DOHH2 (cell line): ENCODE results near the gene ADAM33.

Source experiments
- EZH2phosphoT487 ChIP-seq: fragments of 200-600 bp; sonication (generic); IDR thresholded peaks from 2 replicates; pipeline ENCODE4 v1.6.1; 2017; ENCODE audit warnings: borderline replicate concordance, mild to moderate bottlenecking, antibody characterized with exemption, low read length, moderate library complexity, mixed read lengths
- TF ChIP-seq, protein P1 (sequence below): fragments of 200-600 bp; sonication (generic); IDR thresholded peaks from one replicate; pipeline ENCODE4 v1.5.1; 2014; ENCODE audit warnings: antibody characterized with exemption, mild to moderate bottlenecking, low read depth, low read length; ENCODE audit not compliant: poor library complexity, severe bottlenecking

DNA sequence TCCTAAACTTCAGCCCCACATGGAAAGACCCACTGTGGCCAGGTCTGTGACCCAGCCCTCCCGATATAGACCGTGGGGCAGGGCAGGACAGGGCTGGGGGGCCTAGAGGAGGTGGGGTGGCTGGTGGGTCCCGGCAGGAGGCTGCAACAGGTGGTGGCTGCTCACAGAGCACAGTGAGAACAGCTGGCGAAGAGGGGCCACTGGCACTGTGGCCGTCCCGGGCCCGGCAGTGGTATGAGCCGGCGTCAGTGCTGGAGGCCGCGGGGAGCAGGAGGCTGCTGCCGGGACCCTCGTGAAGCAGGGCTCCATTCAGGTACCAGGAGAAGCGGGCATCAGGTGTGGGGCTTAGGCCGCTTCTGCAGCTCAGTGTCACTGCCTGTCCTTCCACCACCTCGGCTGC lies 17.2 kb upstream of the ADAM33 start:
- TF ChIP-seq, protein P1, sequence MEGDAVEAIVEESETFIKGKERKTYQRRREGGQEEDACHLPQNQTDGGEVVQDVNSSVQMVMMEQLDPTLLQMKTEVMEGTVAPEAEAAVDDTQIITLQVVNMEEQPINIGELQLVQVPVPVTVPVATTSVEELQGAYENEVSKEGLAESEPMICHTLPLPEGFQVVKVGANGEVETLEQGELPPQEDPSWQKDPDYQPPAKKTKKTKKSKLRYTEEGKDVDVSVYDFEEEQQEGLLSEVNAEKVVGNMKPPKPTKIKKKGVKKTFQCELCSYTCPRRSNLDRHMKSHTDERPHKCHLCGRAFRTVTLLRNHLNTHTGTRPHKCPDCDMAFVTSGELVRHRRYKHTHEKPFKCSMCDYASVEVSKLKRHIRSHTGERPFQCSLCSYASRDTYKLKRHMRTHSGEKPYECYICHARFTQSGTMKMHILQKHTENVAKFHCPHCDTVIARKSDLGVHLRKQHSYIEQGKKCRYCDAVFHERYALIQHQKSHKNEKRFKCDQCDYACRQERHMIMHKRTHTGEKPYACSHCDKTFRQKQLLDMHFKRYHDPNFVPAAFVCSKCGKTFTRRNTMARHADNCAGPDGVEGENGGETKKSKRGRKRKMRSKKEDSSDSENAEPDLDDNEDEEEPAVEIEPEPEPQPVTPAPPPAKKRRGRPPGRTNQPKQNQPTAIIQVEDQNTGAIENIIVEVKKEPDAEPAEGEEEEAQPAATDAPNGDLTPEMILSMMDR: no peak
- no peak for TF ChIP-seq EZH2phosphoT487
